ENCODE measurements around the gene ABCB8.

ABCB8 gene

DNA sequence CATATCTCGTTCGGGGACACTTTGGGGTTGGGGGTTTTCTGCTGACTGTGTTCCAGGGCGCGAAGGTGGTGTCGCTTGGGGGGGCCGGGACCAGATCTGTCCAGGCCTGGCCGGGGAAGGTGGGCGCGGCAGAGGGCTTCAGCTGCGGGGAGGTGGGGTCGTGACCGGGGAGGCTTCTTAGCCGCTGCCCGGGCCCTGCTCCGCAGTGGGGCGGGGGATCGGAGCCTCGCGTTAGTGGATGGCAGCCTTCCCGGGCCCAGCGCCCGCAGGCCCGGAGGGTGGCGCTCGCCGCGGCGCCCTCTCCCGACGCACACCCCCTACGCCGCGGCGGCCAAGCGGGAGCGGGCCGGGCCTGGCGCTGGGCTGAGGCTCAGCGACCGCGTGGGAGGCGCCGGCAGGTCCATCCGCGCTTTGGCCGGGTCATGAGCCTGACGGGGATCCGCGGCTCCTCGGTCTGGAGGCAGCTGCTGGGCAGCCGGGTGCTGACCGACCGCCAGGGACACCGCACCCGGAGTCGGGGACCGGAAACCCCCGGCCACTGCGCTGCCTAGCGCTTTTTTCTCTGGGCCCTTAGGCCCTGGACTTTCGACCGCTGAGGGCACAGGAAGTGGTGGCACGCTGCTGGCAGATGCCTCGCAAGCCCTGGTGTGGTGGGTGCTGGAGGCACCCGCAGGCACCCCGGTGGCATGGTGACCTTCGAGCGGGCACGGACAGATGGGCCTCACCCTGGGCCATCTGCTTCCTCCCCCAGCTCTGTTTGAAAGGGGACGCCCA, 59.2 kb downstream of the ABCB8 start:
- DNase-seq (ENCODE audit: low spot score) = peak; percentile 21

DNA sequence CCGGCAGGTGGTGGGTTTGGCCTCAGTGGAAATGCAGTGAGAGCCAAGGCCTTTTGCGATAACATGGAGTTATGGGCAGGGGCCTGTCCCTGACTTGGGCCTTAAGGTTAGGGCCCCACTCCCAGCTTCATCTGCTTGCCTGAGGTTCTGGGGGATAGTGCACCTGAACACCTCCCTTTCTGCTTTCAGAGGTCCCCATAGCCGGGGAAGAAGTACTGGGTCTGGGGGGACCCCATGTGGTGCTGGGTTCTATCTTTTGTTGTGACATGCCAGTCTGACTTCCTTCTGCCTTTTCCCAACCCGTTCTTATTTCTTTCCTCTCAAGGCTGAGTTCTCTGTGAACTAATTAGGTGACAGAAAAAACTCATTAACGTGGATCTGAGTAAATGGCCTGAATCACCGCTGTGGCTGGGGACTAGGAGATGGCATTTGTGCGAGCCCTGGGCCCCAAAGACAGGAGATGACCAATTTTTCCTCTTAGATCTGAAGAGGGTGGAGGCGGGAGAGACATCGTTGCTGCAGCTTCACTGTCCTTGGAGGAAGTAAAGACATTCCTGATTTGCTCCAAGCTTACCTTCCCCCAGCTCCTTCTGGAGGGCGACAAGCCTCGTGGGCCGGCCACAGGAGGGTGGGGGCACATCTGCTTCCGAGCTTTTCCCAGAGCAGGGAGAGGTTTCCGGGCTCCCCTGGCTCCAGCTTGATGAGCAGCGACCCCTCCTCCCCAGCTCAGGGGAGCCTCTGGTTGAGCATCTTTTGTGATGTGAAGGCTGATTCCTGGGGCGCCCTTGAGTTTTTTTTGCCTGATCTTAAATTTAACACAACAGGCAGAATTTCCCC, 60.0 kb downstream of the ABCB8 start:
- DNase-seq (ENCODE audit: low spot score) = no peak

DNA sequence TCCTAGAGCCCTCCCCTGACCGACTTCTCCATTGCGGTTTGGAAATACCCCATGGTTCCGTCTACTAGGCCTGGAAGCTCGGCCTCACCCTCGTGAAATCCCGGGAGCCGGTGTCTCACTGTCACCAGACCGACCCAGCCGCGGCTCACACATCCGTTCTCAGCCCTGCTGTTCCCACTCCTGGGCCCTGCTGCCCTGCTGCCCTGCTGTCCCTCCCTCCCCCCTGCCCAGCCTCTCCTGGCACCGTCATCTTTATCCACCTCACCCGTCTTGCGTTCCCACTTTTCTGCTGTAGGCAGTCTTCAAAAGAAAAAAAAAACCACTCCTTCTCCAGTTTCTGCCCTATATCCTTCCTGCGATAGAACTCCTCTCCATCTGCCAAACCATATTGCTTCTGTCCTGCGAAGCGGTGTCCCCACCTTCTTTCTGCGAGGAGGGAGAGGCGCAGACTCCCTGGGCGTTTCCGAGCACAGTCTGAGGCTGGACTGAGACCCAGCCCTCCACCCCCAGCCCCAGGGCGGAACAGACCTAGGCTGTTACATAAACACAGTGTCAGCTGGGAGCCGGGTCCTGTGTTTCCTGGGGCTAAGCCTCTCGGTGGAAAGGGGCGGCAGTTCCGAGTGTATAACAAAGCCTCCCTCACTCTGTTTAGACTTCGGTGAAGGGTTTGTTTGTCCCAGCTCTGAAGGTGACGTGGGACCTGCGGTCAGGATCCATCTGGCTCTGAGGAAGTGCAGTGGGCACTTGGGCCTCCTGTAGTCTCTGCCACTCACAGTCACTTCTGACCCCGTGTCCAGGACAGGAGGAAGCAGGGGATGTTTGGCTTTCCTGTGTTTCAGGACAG, 60.8 kb downstream of the ABCB8 start:
- no peak for DNase-seq (ENCODE audit: low spot score)

DNA sequence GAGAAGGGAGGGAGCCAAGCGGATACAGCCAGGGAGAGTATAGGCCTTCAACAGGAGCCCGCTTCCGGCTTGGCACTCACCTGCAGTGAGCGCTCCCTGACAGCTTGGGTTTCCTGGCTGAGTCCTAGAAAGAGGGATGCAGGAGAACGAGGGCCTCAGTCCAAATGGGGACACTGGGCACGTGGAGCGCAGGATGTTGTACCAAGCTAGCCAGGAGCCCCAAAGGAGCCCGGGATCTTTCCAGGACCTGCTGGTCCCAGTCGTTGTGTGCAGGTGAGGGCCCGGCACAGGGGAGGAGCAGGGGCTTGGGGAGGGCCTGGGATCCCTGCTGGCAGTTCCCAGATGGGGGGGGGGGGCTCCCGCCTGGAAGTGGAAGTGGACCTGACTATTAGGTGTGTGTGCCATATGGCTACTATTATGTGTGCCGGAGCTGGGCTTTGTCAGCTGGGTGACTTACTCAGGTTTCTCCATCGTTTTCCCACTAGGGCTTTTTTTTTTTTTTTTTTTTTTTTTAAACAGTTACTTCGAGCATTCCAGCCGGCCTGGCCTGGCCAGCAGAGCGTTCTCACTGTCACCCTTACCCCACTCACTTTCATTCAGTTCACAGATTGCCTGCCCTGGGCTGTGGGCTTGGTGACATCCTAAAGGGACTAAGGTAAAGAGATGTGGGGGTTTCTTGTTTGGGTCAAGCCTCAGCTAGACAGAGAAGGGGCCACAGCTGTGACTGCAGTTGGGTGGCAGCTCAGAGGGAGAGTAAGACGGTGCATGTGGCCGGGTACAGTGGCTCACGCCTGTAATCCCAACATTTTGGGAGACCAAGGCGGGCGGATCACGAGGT, 61.9 kb downstream of the ABCB8 start:
- no peak for DNase-seq (ENCODE audit: low spot score)

DNA sequence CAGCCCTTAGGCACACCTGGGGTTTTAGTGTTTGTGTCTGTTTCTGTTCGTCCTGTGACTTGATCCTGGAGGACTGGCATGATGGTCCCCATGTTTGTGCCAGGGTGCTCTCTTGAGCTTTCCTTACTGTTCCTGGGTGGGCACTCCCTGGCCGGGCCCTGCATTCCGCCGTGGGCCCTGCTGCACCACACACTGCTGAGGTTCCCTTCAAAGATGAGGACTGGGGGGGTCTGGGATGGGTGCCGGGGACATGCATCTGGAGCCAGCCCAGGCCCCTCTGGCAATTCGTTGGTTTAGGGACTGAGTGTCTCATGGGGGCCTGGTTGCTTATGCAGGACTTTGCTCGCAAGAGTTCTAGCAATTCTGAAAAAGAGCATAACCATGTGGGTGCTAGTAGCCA, 62.8 kb downstream of the ABCB8 start:
- DNase-seq (ENCODE audit: low spot score) = no peak

DNA sequence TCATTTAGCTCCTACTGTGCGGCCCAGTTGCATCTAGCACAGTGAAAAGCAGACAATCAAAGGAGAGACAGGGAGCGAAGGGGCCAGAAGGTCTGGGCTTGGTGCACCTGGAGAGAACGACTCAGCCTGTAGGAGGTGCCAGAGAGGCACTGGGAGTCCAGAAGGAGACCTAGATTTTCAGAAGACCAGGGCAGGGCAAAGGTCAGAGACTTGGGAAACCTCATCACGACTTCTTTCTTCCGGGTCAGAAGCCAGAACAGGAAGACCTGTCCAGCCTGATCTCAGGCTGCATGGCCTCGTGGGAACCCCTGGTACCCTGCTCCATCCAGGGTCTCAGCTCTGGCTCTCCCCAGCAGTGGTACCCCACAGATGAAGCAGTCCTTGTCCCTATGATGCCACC, 63.2 kb downstream of the ABCB8 start:
- no peak for DNase-seq (ENCODE audit: low spot score)

DNA sequence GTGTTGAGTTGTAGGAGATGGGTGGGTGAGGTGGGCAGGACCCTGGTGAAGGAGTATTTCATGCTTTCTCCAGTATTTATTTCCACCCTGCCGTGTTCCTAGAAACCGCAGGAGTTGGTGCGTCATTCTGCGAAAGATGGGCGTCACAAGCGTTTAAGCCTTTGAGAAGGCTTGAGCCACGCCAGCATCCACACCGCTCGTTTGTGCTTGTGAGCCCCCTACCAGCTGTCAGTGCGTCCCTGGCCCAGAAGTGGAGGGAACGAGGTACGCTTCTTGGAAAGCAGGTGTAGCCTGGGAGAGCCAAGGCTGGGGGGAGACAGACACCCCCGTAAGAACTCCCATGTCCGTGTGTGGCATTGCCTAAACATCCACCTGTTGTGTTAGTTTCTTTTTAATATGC, 63.7 kb downstream of the ABCB8 start:
- DNase-seq (ENCODE audit: low spot score) = no peak

DNA sequence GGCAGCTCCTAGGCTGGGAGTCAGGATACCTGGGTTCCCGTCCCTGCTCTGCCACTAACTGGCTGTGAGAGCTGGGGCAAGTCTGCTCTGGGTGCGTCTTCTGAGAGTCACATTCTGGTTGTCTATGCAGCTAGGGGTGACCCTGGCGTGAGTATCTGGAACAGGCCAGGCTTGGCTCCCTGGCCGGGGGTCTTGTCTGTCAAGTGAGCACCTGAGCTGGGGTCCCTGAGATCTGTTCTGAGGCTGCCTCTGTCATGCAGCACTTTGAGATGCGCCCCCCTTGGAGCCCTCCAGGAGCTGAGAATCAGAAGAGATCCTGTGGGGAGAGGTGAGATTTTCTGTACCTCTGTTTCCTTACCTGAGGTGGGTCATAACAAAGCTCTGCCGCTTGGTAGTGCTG, 65.5 kb downstream of the ABCB8 start:
- DNase-seq (ENCODE audit: low spot score) = no peak

DNA sequence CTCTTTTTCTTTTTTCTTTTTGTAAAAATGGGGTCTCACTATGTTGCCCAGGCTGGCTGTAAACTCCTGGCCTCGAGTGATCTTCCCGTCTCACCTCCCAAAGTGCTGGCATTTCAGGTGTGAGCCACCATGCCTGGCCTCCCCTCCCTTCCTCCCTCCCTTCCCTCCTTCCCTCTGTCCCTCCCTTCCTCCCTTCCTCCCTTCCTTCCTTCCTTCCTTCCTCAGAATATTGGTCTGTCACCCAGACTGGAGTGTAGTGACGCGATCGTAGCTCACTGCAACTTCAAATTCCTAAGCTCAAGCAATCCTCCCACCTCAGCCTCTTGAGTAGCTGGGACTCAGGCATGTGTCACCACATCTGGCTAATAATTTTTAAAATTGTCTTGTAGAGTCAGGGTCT, 66.4 kb downstream of the ABCB8 start:
- DNase-seq (ENCODE audit: low spot score) = no peak

DNA sequence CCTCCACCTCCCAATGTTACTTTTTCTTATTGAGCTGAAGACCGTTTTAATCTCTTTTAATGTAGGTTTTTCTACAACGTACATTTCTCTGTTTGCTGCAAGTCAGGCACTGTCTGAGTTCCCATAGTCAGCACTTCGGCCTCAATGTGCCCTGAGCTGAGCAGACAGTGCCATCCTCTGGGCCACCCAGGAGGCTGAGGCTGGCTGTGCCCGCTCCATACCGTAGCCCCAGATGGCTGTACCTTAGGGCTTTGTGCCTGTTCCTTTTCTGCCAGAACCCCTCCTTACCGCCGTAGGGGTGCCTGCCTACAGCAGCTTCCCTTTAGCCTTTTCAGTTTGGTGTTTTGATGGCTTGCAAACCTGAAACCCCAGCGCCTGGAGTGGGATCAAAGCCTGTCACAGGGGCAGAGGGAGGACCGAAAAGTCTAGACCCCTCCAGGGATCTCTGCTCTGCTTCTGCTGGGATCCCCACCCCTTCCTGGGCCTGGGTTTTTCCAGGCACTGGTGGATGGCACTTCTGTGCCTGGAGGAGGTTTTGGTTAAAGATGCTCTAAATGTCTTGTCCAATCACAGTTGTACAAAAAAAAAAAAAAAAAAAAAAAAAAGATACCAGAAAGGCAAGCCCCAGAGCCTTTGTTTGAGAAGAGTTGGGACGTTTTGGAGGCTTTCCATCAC, 67.0 kb downstream of the ABCB8 start:
- no peak for DNase-seq (ENCODE audit: low spot score)

DNA sequence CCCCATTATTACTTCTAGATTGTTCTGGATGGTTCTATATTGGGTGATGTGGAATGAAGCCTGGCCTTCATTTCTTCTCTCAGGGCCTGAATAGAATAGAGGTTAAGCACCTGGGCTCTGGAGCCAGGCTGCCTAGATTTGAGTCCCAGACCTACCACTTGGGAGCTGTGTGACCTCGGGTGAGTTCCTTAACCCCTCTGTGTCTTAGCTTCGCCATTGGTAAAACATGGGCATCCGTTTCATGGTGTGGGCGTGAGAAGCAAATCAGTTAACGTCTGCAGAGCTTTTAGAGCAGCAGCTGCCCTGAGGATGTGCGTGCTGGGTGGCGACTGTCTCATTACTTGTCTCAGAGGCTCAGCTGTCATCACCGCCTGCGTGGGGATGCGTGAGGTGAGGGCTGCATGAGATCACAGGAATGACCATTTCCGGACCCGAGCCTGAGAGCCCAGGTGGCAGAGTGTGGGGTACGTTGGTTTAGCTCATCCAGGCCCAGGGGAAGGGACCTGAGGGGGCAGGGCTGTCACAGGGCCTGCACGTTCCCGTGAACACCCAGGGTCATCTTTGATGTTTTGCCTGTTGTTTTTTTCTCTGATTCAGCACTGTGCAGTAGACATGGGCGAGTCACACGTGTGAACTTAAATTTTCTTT, 67.7 kb downstream of the ABCB8 start:
- DNase-seq (ENCODE audit: low spot score) = no peak

All from CD4-positive, alpha-beta T cell treated with Interleukin-15 for 4 hours (primary cell).